Globus pallidus (tissue), 1 donor: ENCODE data around the gene TMCC2.

Experiments
- DNase-seq: peaks from one replicate; pipeline ENCODE4 v3.0.0-alpha.2; 2015; ENCODE audit warnings: low spot score

The TMCC2 gene

GRCh38 chr1:205240118-205240517, 12.4 kb downstream of the TMCC2 start:
- DNase-seq: peak; percentile 66

GRCh38 chr1:205240569-205240968, 12.8 kb downstream of the TMCC2 start:
- DNase-seq: peak; percentile 5

DNA sequence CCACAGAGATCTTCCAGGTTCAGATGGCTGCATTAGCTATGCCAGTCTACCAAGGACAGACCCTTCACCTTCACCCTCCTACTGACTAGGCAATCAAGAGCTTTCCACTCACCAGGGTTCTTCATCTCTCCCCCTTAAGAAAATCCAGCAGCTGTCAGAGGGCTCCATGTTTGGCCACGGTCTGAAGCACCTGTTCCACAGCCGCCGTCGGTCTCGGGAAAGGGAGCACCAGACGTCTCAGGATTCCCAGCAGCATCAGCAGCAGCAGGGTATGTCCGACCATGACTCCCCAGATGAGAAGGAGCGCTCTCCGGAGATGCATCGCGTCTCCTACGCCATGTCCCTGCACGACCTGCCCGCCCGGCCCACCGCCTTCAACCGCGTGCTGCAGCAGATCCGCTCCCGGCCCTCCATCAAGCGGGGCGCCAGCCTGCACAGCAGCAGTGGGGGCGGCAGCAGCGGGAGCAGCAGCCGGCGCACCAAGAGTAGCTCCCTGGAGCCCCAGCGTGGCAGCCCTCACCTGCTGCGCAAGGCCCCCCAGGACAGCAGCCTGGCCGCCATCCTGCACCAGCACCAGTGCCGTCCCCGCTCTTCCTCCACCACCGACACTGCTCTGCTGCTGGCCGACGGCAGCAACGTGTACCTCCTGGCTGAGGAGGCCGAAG, 13.8 kb downstream of the TMCC2 start:
- DNase-seq: no peak

GRCh38 chr1:205243350-205244191, 15.8 kb downstream of the TMCC2 start:
- no peak for DNase-seq

DNA sequence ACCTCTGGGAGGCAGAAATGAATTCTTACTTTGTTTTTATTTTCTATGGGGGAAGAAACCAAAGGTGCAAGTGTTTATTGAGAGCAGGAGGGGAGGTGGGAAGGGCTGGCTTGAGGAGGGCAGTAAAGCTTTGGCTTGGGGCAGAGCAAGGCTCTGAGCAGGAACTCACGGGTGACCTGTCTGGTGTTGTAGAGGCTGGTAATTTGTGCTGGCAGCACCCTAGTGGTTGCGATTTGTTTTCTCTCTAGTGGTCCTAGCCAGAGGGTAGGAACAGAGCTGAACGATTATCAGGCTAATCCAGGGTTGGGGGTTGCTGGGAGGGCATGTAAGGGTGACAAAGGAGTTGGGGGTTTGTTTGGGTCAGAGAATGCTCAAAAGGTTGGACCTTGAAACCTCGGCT, 16.6 kb downstream of the TMCC2 start:
- no peak for DNase-seq

- DNase-seq: no peak
Observed at GRCh38 chr1:205245096-205245495, 17.4 kb downstream of the TMCC2 start.

DNA sequence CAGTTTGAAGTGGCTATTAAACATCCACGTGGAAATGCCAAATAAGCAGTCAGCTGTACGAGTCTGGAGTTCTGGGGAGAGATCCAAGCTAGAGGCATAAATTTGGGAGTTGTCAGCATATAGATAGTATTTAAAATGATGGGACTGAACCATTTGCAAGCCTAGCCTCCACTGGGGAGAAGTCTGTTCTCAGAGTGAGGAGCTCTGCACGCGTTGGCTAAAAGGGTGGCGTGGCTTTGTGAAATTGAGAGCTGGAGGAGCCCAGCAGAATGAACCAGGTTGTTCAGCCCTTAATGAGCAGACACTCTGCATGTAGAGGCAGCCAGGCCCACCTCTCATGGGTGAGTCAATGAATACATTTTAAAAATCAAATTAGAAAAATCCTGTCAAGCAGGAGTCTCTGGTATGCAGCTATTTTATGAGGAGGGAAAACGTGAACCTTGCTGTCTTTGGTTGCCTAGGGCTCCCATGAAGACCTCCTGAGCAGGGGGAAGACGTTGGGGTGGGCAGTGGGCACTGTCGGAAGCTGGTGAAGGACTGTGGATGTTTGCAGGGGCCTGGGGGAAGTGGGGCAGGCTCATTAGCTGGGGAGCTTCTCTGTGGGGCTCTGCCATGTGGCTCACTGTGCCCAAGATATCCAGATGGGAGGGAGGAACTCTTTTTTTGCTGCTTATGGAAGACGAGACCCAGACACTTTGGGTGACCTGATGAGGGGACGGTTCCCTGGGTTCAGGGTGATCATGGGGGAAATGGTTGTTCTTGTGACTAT, 18.8 kb downstream of the TMCC2 start:
- no peak for DNase-seq

GRCh38 chr1:205247130-205247921, 19.6 kb downstream of the TMCC2 start:
- DNase-seq: peak; percentile 98

- peak; percentile 88 for DNase-seq
Observed at GRCh38 chr1:205248793-205249601, 21.3 kb downstream of the TMCC2 start.

DNA sequence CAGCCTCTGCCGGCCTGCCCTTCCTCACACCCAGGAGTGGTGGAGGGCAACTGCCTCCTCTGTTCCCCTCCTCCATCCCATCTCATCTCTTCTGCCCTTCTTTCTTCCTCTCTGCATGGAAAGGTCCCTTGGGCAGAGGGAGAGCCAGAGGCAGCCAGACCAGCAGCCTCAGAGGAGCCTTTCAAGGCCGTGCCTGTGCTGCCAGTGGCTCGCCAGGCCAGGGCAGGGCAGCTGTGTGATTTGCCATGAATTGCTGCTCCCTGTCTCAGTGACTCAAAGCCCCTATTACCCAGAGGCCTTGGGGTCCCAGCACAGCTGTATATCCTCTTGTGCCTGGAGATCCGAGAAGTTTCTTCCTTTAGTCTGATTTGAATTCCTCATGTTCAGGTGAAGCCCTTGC, 21.9 kb downstream of the TMCC2 start:
- peak; percentile 66 for DNase-seq

DNA sequence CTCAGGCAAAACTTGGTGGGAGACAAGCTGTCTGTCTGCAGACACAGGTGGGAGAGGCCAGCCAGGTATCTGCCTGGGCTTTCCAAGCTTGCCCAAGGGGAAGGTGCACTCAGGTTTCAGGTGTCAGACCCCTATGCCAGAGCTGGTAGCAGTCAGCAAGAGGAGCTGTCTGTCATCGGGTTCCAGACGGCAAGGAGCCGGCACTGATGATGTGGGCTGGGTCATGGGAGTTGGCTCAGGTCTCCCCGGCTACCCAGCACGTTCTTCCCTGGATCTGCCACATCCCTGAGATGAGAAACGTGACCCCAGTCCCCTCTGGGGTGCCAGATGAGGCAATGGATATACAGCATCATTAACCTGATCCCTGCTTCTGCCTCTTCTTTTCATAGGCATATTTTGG, 23.0 kb downstream of the TMCC2 start:
- no peak for DNase-seq

GRCh38 chr1:205251576-205251975, 23.8 kb downstream of the TMCC2 start:
- DNase-seq: no peak

- DNase-seq: peak; percentile 97
Observed at GRCh38 chr1:205255941-205256780, 28.4 kb downstream of the TMCC2 start.

- DNase-seq: no peak
Observed at GRCh38 chr1:205256951-205257625, 29.3 kb downstream of the TMCC2 start.

GRCh38 chr1:205257735-205258134, 30.0 kb downstream of the TMCC2 start:
- peak; percentile 85 for DNase-seq

- no peak for DNase-seq
Observed at GRCh38 chr1:205258261-205258691, 30.5 kb downstream of the TMCC2 start.

- peak; percentile 90 for DNase-seq
Observed at GRCh38 chr1:205258719-205259118, 31.0 kb downstream of the TMCC2 start.

GRCh38 chr1:205259324-205259832, 31.6 kb downstream of the TMCC2 start:
- no peak for DNase-seq

- no peak for DNase-seq
Observed at GRCh38 chr1:205259998-205260397, 32.3 kb downstream of the TMCC2 start.
